H1 (cell line): Measurements from ENCODE around the gene ANK3. TPM values are rescaled to one million over a fixed set of nuclear protein-coding genes. Genes with fewer than 3 reads are reported as not detected.

Source experiments
- CHD7 ChIP-seq: fragments of 300-600 bp; sonication (generic); IDR thresholded peaks from 2 replicates; pipeline ENCODE4 v1.7.1; 2012; ENCODE audit warnings: low read length, moderate library complexity, mild to moderate bottlenecking, inconsistent platforms; ENCODE audit not compliant: insufficient replicate concordance
- polyA plus RNA-seq, 7 experiments: library from polyadenylated mRNA; depleted of rRNA in 3 of 7; stranded (reverse) in 5 of 7; unstranded in 2 of 7; fragments of >200 nt in 5 of 7; fragments of 200-250 nt in 2 of 7; gene quantifications; 1 replicate in 5 of 7; 2 replicates in 1 of 7; 4 replicates in 1 of 7; pipeline versions ENCODE4 v1.2.1 to v1.2.3, GENCODE V29; 2011 to 2013; ENCODE audit warnings: missing spikeins in 2 of 7, mixed read lengths in 2 of 7
- total RNA-seq: library from RNA; stranded (reverse); fragmentation: NEBNext Ultra II Directional; extraction: Animal tissue kit (Norgen Biotek cat#: 25700); gene quantifications from 2 replicates; pipeline ENCODE4 v1.2.1, GENCODE V29; 2021

The ANK3 gene
- total and polyA plus RNA-seq, 2 of the 8 experiments (the other 6 are each of a cell fraction or from before 2014, with no cell fraction given): 18.1 to 67.9 TPM

GRCh38 chr10:60082744-60083344 is 306.8 kb downstream of the ANK3 start (continued):
- TF ChIP-seq CHD7: no peak
